HepG2 (cell line): ENCODE data around the gene CFAP100. TPM values are rescaled to one million over a fixed set of nuclear protein-coding genes. Genes with fewer than 3 reads are reported as not detected.

Source experiments
- ATAC-seq: fragments of 200-7000 bp; cut with Tn5 transposase; 3 replicates; pipeline ENCODE4 v1.9.1; 2020; ENCODE audit warnings: mild to moderate bottlenecking, moderate library complexity
- BruUV-seq: library from RNA; stranded (reverse); fragments of 400-500 nt; replicated peaks from 2 replicates; lab custom pipeline; 2021; lab: Mats Ljungman, UMichigan
- CTCF ChIA-PET: fragments of 300-600 bp; formaldehyde crosslinking; extraction: SDS; loops from one replicate; lab custom pipeline; 2021; ENCODE audit warnings: low total read pairs, inconsistent platforms, low intra/inter-chr PET ratio; lab: Yijun Ruan, JAX
- POLR2A ChIA-PET: fragments of 350-600 bp; sonication (Branson Sonifier 250); formaldehyde crosslinking; loops from one replicate; lab custom pipeline; 2020; ENCODE audit warnings: antibody characterized with exemption, inconsistent platforms; lab: Yijun Ruan, JAX
- DNase-seq: peaks from one replicate; pipeline ENCODE4 v3.0.0-alpha.2; 2015; ENCODE audit warnings: low spot score
- FAIRE-seq: peaks from 3 replicates; lab custom pipeline; 2011; peaks lifted over from hg19 to GRCh38; lab: Jason Lieb, UNC
- H2AFZ ChIP-seq: one replicate; pipeline ENCODE4 v1.6.1; 2011; ENCODE audit warnings: low read length, inconsistent platforms
- H3K27ac ChIP-seq: fragments of 300-600 bp; 3 replicates; pipeline ENCODE4 v1.8.0; 2011; ENCODE audit warnings: mixed run types, mild to moderate bottlenecking, mixed read lengths, low read length, inconsistent platforms; ENCODE audit not compliant: insufficient read depth; ENCODE audit errors: extremely low read length
- H3K27me3 ChIP-seq, 2 experiments: fragments of 200-600 bp in 1 of 2; 2 replicates in 1 of 2; 3 replicates in 1 of 2; pipeline versions ENCODE4 v1.6.0 to v1.8.0; 2011; ENCODE audit warnings: low read length in 2 of 2, mild to moderate bottlenecking in 2 of 2, moderate library complexity in 2 of 2, inconsistent platforms in 1 of 2; ENCODE audit not compliant: insufficient read depth in 2 of 2, control insufficient read depth in 1 of 2
- H3K36me3 ChIP-seq, 2 experiments: fragments of 200-600 bp in 1 of 2; replicated peaks in 1 of 2; 2 replicates in 1 of 2; 3 replicates in 1 of 2; pipeline versions ENCODE4 v1.5.1 to v1.8.0; 2011; ENCODE audit warnings: low read length in 2 of 2, inconsistent platforms in 1 of 2; ENCODE audit not compliant: insufficient read depth in 2 of 2, control insufficient read depth in 1 of 2
- H3K4me1 ChIP-seq: 2 replicates; pipeline ENCODE4 v1.5.1; 2012; ENCODE audit warnings: low read length, inconsistent platforms; ENCODE audit not compliant: insufficient read depth
- H3K4me2 ChIP-seq: 2 replicates; pipeline ENCODE4 v1.6.0; 2011; ENCODE audit warnings: low read depth, low read length, inconsistent platforms
- H3K4me3 ChIP-seq, 3 experiments: fragments of 200-600 bp in 1 of 3; sonication (generic), shearing (Covaris generic) in 1 of 3; replicated peaks in 1 of 3; 2 replicates each; pipeline ENCODE4 v1.5.1; 2011 to 2016; ENCODE audit warnings: low read length in 3 of 3, inconsistent platforms in 2 of 3, low read depth in 2 of 3, mild to moderate bottlenecking in 2 of 3, control low read depth in 1 of 3, mixed read lengths in 1 of 3; ENCODE audit not compliant: insufficient read depth in 1 of 3
- H3K79me2 ChIP-seq: one replicate; pipeline ENCODE4 v1.6.1; 2011; ENCODE audit warnings: low read length, inconsistent platforms; ENCODE audit not compliant: insufficient read depth
- H3K9ac ChIP-seq: 2 replicates; pipeline ENCODE4 v1.6.0; 2011; ENCODE audit warnings: mild to moderate bottlenecking, low read depth, low read length, inconsistent platforms; ENCODE audit not compliant: insufficient read depth
- H3K9me3 ChIP-seq: 2 replicates; pipeline ENCODE4 v1.5.1; 2012; ENCODE audit warnings: mild to moderate bottlenecking, low read length
- H4K20me1 ChIP-seq: 2 replicates; pipeline ENCODE4 v1.6.0; 2011; ENCODE audit warnings: inconsistent platforms, mild to moderate bottlenecking, low read length, moderate library complexity; ENCODE audit not compliant: insufficient read depth
- ATF4 ChIP-seq, 2 experiments: fragments of 450-650 bp in 1 of 2; sonication (generic) in 1 of 2; formaldehyde crosslinking; IDR thresholded peaks; 2 replicates each; pipeline versions ENCODE4 v1.5.0 to v1.8.0; 2020 to 2022; ENCODE audit warnings: mild to moderate bottlenecking in 1 of 2, missing genetic modification reagents in 1 of 2
- CEBPB ChIP-seq: IDR thresholded peaks from 2 replicates; pipeline ENCODE4 v1.6.1; 2011; ENCODE audit warnings: low read depth, low read length, improper control_type of control experiment, borderline replicate concordance
- CEBPG ChIP-seq: IDR thresholded peaks from 2 replicates; pipeline ENCODE4 v1.6.1; 2016
- GATAD2A ChIP-seq: IDR thresholded peaks from 2 replicates; pipeline ENCODE4 v1.6.1; 2016
- MAX ChIP-seq: IDR thresholded peaks from 2 replicates; pipeline ENCODE4 v1.6.1; 2012; ENCODE audit warnings: inconsistent platforms
- MNT ChIP-seq: fragments of 450-650 bp; IDR thresholded peaks from 2 replicates; pipeline ENCODE4 v1.6.1; 2016
- MXI1 ChIP-seq: IDR thresholded peaks from 3 replicates; pipeline ENCODE4 v1.6.1; 2012; ENCODE audit warnings: low read depth, low read length, inconsistent platforms, borderline replicate concordance
- RFX1 ChIP-seq: fragments of 450-650 bp; IDR thresholded peaks from 2 replicates; pipeline ENCODE4 v1.6.1; 2017
- USF2 ChIP-seq, 2 experiments: sonication (generic) in 1 of 2; formaldehyde crosslinking in 1 of 2; IDR thresholded peaks; 2 replicates each; pipeline versions ENCODE4 v1.5.1 to v1.6.1; 2011 to 2020; ENCODE audit warnings: borderline replicate concordance in 1 of 2, low read depth in 1 of 2, low read length in 1 of 2, mild to moderate bottlenecking in 1 of 2, missing genetic modification reagents in 1 of 2, moderate library complexity in 1 of 2
- ZNF101 ChIP-seq: sonication (generic); formaldehyde crosslinking; IDR thresholded peaks from 2 replicates; pipeline ENCODE4 v1.4.0; 2020; ENCODE audit warnings: mild to moderate bottlenecking, low read depth, missing genetic modification reagents, borderline replicate concordance
- ZNF317 ChIP-seq: sonication (generic); formaldehyde crosslinking; IDR thresholded peaks from 2 replicates; pipeline ENCODE4 v1.5.0; 2020; ENCODE audit warnings: mild to moderate bottlenecking, missing genetic modification reagents
- ZNF598 ChIP-seq: sonication (generic); formaldehyde crosslinking; IDR thresholded peaks from 2 replicates; pipeline ENCODE4 v1.5.1; 2020; ENCODE audit warnings: mild to moderate bottlenecking, missing genetic modification reagents, borderline replicate concordance
- WGBS: methylation state at CpG from one replicate; pipeline ENCODE4 v1.1.6; 2017; ENCODE audit warnings: low lambda C conversion rate; 5-methylcytosine and 5-hydroxymethylcytosine counted together
- in situ Hi-C: cut with HindIII; loops from 2 replicates; pipeline ENCODE4 v1.10.0; 2017; ENCODE audit warnings: low pct_unique_long_range_greater_than_20kb; ENCODE audit not compliant: extremely low pct_ligation_motif_present
- intact Hi-C: fragments of 100-400 bp; cut with micrococcal nuclease; formaldehyde crosslinking; loops from one replicate; pipeline ENCODE4 v1.10.0; 2022; ENCODE audit not compliant: unreplicated experiment
- polyA plus RNA-seq, 8 experiments: library from polyadenylated mRNA; depleted of rRNA in 3 of 8; stranded (reverse) in 7 of 8; unstranded in 1 of 8; fragments of >200 nt; fragmentation: Illumina TruSeq in 4 of 8; extraction: Trizol in 4 of 8; gene quantifications; 2 replicates each; pipeline versions ENCODE4 v1.2.1 to v1.2.3, GENCODE V29; 2011 to 2016; ENCODE audit warnings: low read depth in 4 of 8, missing spikeins in 1 of 8, mixed read lengths in 1 of 8; ENCODE audit not compliant: insufficient read depth in 1 of 8
- total RNA-seq, 5 experiments: library from RNA; depleted of rRNA; stranded (reverse); fragments of >200 nt; fragmentation: Illumina TruSeq; extraction: Trizol; gene quantifications; 2 replicates each; pipeline ENCODE4 v1.2.3, GENCODE V29; 2016; ENCODE audit warnings: low read depth in 1 of 5

Gene CFAP100
- total and polyA plus RNA-seq, 2 of the 13 experiments (the other 11 are each of a cell fraction or from before 2014, with no cell fraction given) = 0.32 TPM; not detected in 1

GRCh38 chr3:126468028-126468891 is 73.6 kb downstream of the CFAP100 start:
- Histone ChIP-seq H3K27me3 (no peaks in the 10 kb centered on the region), H3K4me2 (0 out of 2 replicates have a peak overlapping the region, but pooled peaks have one; percentile 4), H2AFZ (no peak overlapping the region), H3K9ac (no peak overlapping the region), H3K4me3 (no peak overlapping the region), H3K27ac (no peak overlapping the region), H3K4me1 (peaks cover 80% of the 10 kb centered on the region), H3K9me3 (no peaks in the 10 kb centered on the region), H3K36me3 (peaks cover 24 to 79% of the 10 kb centered on the region in 2 experiments), H3K79me2 (peaks cover 67% of the 10 kb centered on the region), H4K20me1 (peaks cover 29% of the 10 kb centered on the region)
- TF ChIP-seq GATAD2A (CRISPR knock-in tag) = peak; percentile 40; the same call in 1 of the 2 replicates
- peak; percentile 98 for TF ChIP-seq ZNF317 (CRISPR knock-in tag)
- peak; percentile 43; the same call in 1 of the 2 replicates for TF ChIP-seq MAX
- peak; percentile 70 for TF ChIP-seq CEBPG (CRISPR knock-in tag)
- no peak for TF ChIP-seq ZNF101 (CRISPR knock-in tag)
- TF ChIP-seq ZNF598 (CRISPR knock-in tag) = no peak
- TF ChIP-seq MXI1 = peak; percentile 53; the same call in 1 of the 3 replicates
- 0 out of 2 replicates have a peak, but pooled peaks have one; percentile 42 for TF ChIP-seq MNT
- TF ChIP-seq USF2 (IDR thresholded peaks at IDR 0.05; ENCODE audit: low read depth, low read length) = 0 out of 2 replicates have a peak, but pooled peaks have one; percentile 46
- no peak for TF ChIP-seq USF2 (CRISPR knock-in tag; IDR thresholded peaks at IDR 0.05; ENCODE audit: borderline replicate concordance)
- peak; percentile 88 for TF ChIP-seq CEBPB
- no peak for TF ChIP-seq RFX1
- TF ChIP-seq ATF4 (CRISPR knock-in tag; IDR thresholded peaks at IDR 0.05) = peak in 1 of 2 experiments; percentile 89; a peak in 2 of 4 replicates
- FAIRE-seq (no peak), DNase-seq (no peak), ATAC-seq (no peak)
- ChIA-PET CTCF (no interaction called here), POLR2A (interaction anchor here (0.6 to 1.0 kb wide), 2 partner anchors 61 to 218 kb away, joined by 3 to 4 read pairs; no protein-coding TSS in a partner anchor)
- in situ Hi-C loops (no loop called here), intact Hi-C loops (no loop called here)
- WGBS = 75% methylated on average over 13 of the region's 13 CpGs
- BruUV-seq = no TSS peak
